Frontal cortex (tissue), 4 donors: ENCODE data around the gene ASNSD1. TPM values are rescaled to one million over a fixed set of nuclear protein-coding genes. Genes with fewer than 3 reads are reported as not detected.

Experiments used
- DNase-seq, 2 donors: peaks; one replicate each; pipeline ENCODE4 v3.0.0; 2012; ENCODE audit warnings: low spot score in 2 of 2
- FAIRE-seq: peaks from 2 replicates; lab custom pipeline; 2012; peaks lifted over from hg19 to GRCh38; lab: Jason Lieb, UNC
- total RNA-seq: library from RNA; depleted of rRNA; stranded (reverse); fragments of >200 nt; gene quantifications from one replicate; pipeline ENCODE4 v1.2.3, GENCODE V29; 2014
- donor health status: control.
- donor health status: control.
- donor health status: control.

The ASNSD1 gene
- 133 TPM for total RNA-seq

GRCh38 chr2:189661148-189661956, at the start of gene ASNSD1:
Gene ASNSD1, plus strand, starts transcription at chr2:189661459. Its CDS starts 4,674 bp downstream, at chr2:189666133.
- peak; percentile 97 for FAIRE-seq
- DNase-seq, result peak; percentile 86 to 87

- DNase-seq (no peak), FAIRE-seq (no peak)
These were observed 48.1 kb upstream of the ASNSD1 start for GRCh38 chr2:189613077-189613636.

GRCh38 chr2:189613650-189614420, 47.4 kb upstream of the ASNSD1 start:
- no peak for DNase-seq
- FAIRE-seq, result no peak

DNA sequence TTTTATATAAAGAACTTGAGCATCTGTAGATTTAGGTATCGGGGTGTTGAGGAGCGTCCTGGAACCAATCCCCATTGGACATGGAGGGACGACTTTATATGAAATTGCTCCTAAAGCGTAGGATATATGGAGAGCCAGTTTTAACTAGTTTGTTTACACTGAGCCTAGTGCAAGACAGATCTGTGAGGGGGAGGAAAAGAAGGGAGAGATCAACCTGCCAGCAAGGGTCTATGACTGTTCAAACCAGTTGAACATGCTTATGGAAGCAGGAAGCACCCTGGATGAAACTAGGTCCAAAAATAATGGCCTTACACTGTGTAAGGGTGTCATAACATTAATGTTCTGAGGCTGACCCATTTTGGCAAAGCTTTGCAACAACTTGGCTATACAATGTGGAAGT, 46.7 kb upstream of the ASNSD1 start:
- FAIRE-seq (no peak), DNase-seq (no peak)

- FAIRE-seq (no peak), DNase-seq (no peak)
These were observed 43.1 kb upstream of the ASNSD1 start for GRCh38 chr2:189618197-189618596.

GRCh38 chr2:189621781-189622180, 39.5 kb upstream of the ASNSD1 start:
- DNase-seq (no peak), FAIRE-seq (peak; percentile 17)

- no peak for FAIRE-seq
- no peak for DNase-seq
These were observed 38.2 kb upstream of the ASNSD1 start for GRCh38 chr2:189623049-189623448.

GRCh38 chr2:189624648-189625355, 36.5 kb upstream of the ASNSD1 start:
- no peak for DNase-seq
- FAIRE-seq, result no peak

DNA sequence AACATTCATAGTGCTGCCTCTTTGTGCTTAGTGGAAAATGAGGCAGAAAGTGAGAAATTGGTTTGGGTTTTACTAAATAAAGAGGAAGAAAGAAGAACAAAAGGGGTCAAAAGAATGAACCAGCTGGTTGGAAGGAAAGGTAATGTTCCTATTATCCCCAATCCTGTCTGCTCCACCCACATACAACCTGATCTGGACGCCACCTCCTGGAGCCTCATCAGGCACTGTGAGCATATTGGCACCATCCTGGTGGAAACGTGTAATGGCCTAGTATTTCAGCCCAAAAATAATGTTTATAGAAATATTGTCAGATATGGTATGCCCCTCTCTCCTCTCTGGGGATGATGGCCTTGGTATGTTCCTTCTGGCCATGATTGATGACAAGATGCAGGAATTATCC, 35.6 kb upstream of the ASNSD1 start:
- FAIRE-seq, result no peak
- DNase-seq, result no peak

- DNase-seq (no peak), FAIRE-seq (no peak)
These were observed 33.5 kb upstream of the ASNSD1 start for GRCh38 chr2:189627789-189628188.

DNA sequence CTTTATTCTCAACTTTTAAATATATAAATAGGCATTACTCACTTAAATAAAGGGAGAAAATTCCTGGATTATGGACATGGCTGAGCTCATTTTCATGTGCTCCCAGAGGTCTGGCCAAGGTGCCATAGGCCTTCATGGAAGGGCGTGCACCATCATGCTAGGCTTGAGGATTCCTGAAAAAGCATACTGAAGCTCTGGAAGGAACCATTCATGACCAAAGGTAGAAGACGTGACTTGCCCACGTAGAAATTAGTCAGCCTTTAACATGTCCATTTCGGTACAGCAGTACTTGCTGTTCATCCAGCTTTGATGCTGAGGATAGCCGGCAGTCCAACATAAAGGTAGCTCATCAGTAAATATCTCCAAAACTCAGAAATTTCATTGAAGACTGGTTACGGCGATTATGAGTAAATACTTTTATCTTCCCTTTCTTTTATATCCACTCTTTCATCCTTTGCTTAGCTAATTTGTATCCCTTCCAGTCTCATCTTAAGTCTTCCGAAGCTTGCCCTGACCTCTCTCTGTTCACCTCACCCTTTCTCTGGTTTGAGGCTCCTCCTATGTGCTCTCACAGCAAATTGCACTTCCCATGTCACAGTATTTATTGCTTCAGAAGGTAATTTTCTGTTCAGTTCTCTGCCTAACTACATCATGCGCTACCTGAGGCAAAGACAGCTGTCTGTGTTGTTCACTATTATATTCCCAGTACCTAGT, 32.3 kb upstream of the ASNSD1 start:
- DNase-seq (no peak), FAIRE-seq (no peak)

- DNase-seq (no peak), FAIRE-seq (no peak)
These were observed 31.5 kb upstream of the ASNSD1 start for GRCh38 chr2:189629531-189630453.

DNA sequence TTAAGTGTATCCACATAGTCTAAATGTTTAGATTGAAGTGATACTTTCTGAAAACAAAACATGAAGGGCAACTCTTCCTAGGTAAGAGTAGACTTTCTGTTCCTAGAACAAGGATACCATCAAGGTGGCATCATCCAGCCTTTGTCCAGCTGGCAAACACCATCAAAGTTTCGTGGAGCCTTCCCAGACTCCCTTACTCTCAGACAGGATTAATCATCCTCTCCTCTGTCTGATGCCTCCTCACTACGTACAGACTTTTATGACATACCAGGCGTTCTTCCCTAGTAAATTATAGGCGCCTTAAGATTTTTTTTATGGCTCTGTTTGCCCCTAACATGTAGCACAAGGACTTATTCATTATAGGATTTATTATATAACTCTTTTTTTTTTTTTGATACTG, 29.4 kb upstream of the ASNSD1 start:
- FAIRE-seq (no peak), DNase-seq (no peak)

DNA sequence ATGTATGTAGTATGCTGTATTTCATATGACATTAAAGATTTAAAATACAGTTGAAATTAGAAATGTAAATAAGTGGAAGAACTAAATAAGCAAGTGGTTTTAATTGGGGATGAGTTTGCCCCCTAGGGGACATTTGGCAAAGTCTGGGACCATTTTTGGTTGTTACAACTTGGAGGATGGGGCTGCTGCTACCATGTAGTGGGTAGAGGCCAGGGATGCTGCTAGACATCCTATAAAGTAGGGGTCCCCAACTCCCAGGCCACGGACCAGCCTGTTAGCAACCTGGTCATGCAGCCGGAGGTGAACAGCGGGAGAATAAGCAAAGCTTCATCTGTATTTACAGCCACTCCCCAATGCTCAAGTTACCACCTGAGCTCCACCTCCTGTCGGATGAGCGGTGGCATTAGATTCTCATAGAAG, 27.9 kb upstream of the ASNSD1 start:
- DNase-seq (no peak), FAIRE-seq (no peak)

GRCh38 chr2:189635353-189635752, 25.9 kb upstream of the ASNSD1 start:
- FAIRE-seq (no peak), DNase-seq (no peak)

DNA sequence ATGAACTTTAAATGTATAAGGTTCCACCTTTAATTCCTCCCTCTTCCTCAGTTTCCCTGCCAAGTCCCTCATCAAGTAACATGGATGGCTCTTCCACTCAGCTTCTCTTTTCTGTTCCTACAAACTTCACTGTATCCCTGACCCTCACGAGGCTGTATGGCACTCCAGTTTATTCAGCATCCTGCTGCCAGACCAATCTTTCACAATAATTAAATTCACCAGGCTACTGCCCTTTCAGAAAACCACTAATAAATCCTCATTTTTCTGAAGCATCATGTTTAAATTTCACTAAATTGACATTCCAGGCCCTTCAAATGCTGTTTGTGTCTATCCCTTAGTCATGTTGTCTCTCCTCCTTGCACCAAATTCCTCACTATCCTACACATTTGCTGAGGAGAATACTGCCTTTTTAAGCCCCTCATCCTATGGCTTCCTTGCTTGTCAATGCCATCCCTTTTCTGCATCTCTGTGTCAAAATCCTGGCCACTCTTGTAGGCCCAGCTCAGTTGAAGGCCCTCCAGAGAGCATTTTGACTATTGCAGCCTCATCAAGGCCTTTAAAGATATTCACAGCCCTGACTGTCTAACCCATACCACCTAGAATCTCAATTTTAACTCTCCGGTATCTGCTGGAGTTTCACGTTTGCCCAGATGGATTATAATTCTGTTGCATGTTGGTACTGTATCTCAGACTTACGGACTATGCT, 22.8 kb upstream of the ASNSD1 start:
- FAIRE-seq (no peak), DNase-seq (no peak)

GRCh38 chr2:189639007-189639609, 22.2 kb upstream of the ASNSD1 start:
- FAIRE-seq (no peak), DNase-seq (no peak)

- DNase-seq, result no peak
- no peak for FAIRE-seq
These were observed 20.3 kb upstream of the ASNSD1 start for GRCh38 chr2:189641002-189641401.
